Measurements from ENCODE around the gene TM4SF4.

DNA sequence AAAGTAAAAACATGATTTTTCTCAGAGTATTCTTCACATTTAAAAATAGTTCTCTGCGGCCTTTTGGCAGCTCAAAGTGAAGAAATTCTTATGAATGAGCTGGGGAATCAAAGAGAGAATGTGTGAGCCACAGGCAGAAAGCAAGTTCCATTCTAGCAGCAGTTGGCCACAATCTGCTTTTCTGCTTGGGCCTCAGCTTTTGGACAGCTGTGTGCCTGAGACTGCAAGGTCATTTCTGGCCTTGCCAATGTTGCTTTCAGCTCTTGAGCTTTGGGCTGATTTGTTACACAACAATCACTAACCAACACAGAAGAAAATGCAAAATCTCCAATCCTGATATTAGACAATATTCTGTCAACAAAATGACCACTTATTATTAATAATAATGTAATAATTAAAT is 14.4 kb upstream of the TM4SF4 start:
- TF ChIP-seq TAF1 (IDR thresholded peaks at IDR 0.05; ENCODE audit: borderline replicate concordance, low read depth, low read length) (no peak), POLR2AphosphoS5 (IDR thresholded peaks at IDR 0.05; ENCODE audit: low read depth, low read length) (no peak)

Measured in GM12892 (cell line).